Heart right ventricle (tissue), 16 donors: Measurements from ENCODE around the gene PTPRD. TPM values are rescaled to one million over a fixed set of nuclear protein-coding genes. Genes with fewer than 3 reads are reported as not detected.

Source experiments
- ATAC-seq, 8 donors: fragments of 200-7000 bp; cut with Tn5 transposase; one replicate each; pipeline ENCODE4 v1.9.1; 2020; ENCODE audit warnings: mild to moderate bottlenecking in 8 of 8, moderate library complexity in 8 of 8, moderate number of reproducible peaks in 1 of 8
- DNase-seq, 2 donors: peaks; one replicate each; pipeline ENCODE4 v3.0.0-alpha.2; 2020
- H3K27ac ChIP-seq, 10 donors: fragments of 200-600 bp; sonication (generic) in 2 of 10; one replicate each; pipeline versions ENCODE4 v1.5.0 to v1.8.0; 2020 to 2022; ENCODE audit warnings: mild to moderate bottlenecking in 3 of 10
- H3K27me3 ChIP-seq, 7 donors: fragments of 200-600 bp; one replicate each; pipeline ENCODE4 v1.8.0; 2021 to 2022; ENCODE audit warnings: mild to moderate bottlenecking in 2 of 7
- H3K36me3 ChIP-seq, 9 donors: fragments of 200-600 bp; sonication (generic) in 1 of 9; one replicate each; pipeline versions ENCODE4 v1.5.0 to v1.8.0; 2020 to 2022; ENCODE audit warnings: mild to moderate bottlenecking in 2 of 9
- H3K4me1 ChIP-seq, 9 donors: fragments of 200-600 bp; sonication (generic) in 1 of 9; one replicate each; pipeline versions ENCODE4 v1.5.0 to v1.8.0; 2020 to 2022; ENCODE audit warnings: mild to moderate bottlenecking in 4 of 9
- H3K4me3 ChIP-seq, 10 donors: fragments of 200-600 bp; sonication (generic) in 2 of 10; one replicate each; pipeline versions ENCODE4 v1.5.0 to v1.8.0; 2020 to 2022; ENCODE audit warnings: mild to moderate bottlenecking in 7 of 10, moderate library complexity in 2 of 10
- H3K9me3 ChIP-seq, 11 donors: fragments of 200-600 bp in 10 of 11; sonication (generic) in 2 of 11; one replicate each; pipeline versions ENCODE4 v1.5.0 to v1.8.0; 2013 to 2022; ENCODE audit warnings: mild to moderate bottlenecking in 2 of 11, control low read depth in 1 of 11, moderate library complexity in 1 of 11
- CTCF ChIP-seq, 9 donors: fragments of 200-600 bp; sonication (generic) in 2 of 9; IDR thresholded peaks; one replicate each; pipeline versions ENCODE4 v1.5.0 to v1.8.0; 2021 to 2022; ENCODE audit warnings: antibody characterized with exemption in 9 of 9, mild to moderate bottlenecking in 5 of 9, moderate library complexity in 1 of 9
- WGBS, 2 donors: extraction: QIAGEN DNeasy Blood & Tissue Kit; methylation state at CpG; one replicate each; pipeline ENCODE4 v1.1.7; 2013; ENCODE audit warnings: inconsistent platforms in 1 of 2; 5-methylcytosine and 5-hydroxymethylcytosine counted together
- intact Hi-C, 10 donors: fragments of 100-400 bp; cut with DNase I; formaldehyde crosslinking; loops; one replicate each; pipeline versions ENCODE4 v1.11.1 to v1.14.2; 2022
- polyA plus RNA-seq, 2 donors: library from polyadenylated mRNA; stranded (reverse); fragments of 200-250 nt; gene quantifications; one replicate each; pipeline ENCODE4 v1.2.3, GENCODE V29; 2013
- total RNA-seq, 10 donors: library from RNA; stranded (reverse); fragmentation: NEBNext Ultra II Directional in 3 of 10; extraction: Animal tissue kit (Norgen Biotek cat#: 25700) in 3 of 10; gene quantifications; one replicate each; pipeline versions ENCODE4 v1.2.1 to v1.2.4, GENCODE V29; 2021 to 2023
- donor health status: Arrhythmogenic right ventricular cardiomyopathy.
- donor health status: ischemic (EF 13 %, LVEDD 7.1; RV severe dilation, severe dysfunction).
- donor health status: healthy with polysubstance abuse.
- donor health status: DM: no; HTN: yes; CAD: no.
- donor health status: DM: no; HTN: no; CAD: no.
- donor health status: ischemic (EF 25% LVEDD 6.9; RV normal size, moderate dysfunction).
- donor health status: ischemic (EF 25% LVEDD 5.7; RV mildly dilated, moderate dysfunction).
- donor health status: healthy.
- donor health status: DM: yes; HTN: yes; CAD: no.
- donor health status: Ischemic cardiomyopathy.
- donor health status: ischemic (EF 35%, LVEDD 5.7; RV mildly dilated, moderate dysfunction).
- donor health status: nonischemic (EF 11% LVEDD 7.7; RV severe dilation, severe dysfunction).
- donor health status: DM: yes; HTN: yes; CAD: no.
- donor health status: PGD.
- donor health status: ischemic (EF 29% LVEDD 5.4; RV normal size, mild dysfunction).
- donor health status: nonischemic (EF 23%, LVEDD 6.1; RV moderate dilation, normal function).

The PTPRD gene
- total and polyA plus RNA-seq, 12 donors: 1.4 to 25.2 (median 13.0) TPM

DNA sequence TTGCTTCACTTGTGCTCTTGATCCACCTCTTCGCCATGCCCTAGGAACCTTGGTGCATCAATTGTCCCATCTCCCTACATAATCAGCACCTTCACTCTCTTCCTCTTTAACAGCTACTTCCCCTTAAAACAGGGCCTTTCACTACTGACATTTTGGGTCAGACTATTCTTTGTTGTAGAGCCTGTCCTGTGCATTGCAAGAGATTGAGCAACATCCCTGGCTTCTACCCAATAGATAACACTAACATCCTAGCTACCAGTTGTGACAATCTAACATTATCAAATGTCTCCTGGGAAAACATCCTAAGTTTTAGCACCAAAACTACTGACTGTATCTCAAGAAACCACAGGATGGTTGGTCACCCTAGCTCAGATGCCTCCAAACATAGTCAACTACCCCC, 1958.9 kb downstream of the PTPRD start:
- no peaks in the 10 kb centered on the region for H3K36me3 ChIP-seq
- 84% methylated on average over 1 of the region's 1 CpG for whole genome bisulfite sequencing, 2 donors
- ATAC-seq: no peak
- no peaks in the 10 kb centered on the region for H3K27me3 ChIP-seq
- H3K9me3 ChIP-seq: no peaks in the 10 kb centered on the region
- H3K4me3 ChIP-seq: no peak overlapping the region
- H3K27ac ChIP-seq: no peak overlapping the region
- intact Hi-C loops: no loop called here
- no peak for DNase-seq
- peaks cover 0 to 16% (median 12%) of the 10 kb centered on the region in 9 donors for H3K4me1 ChIP-seq
- no peak for TF ChIP-seq CTCF (IDR thresholded peaks at IDR 0.05)

- H3K4me1 ChIP-seq: peaks cover 0 to 23% (median 12%) of the 10 kb centered on the region in 9 donors
- no peak for DNase-seq
- no peak overlapping the region for H3K4me3 ChIP-seq
- no peak for TF ChIP-seq CTCF (IDR thresholded peaks at IDR 0.05)
- no peaks in the 10 kb centered on the region for H3K27me3 ChIP-seq
- 71 to 89% methylated on average over 2 of the region's 2 CpGs for WGBS, 2 donors
- H3K27ac ChIP-seq: no peak overlapping the region
- H3K36me3 ChIP-seq: no peaks in the 10 kb centered on the region
- H3K9me3 ChIP-seq: no peaks in the 10 kb centered on the region
- intact Hi-C loops: no loop called here
- no peak for ATAC-seq
Measured at GRCh38 chr9:8653111-8653510, 1959.7 kb downstream of the PTPRD start.

GRCh38 chr9:8652255-8652654, 1960.5 kb downstream of the PTPRD start:
- TF ChIP-seq CTCF (IDR thresholded peaks at IDR 0.05): no peak
- 42 to 46% methylated on average over 1 of the region's 1 CpG for WGBS, 2 donors

GRCh38 chr9:8651846-8652215, 1961.0 kb downstream of the PTPRD start:
- no peaks in the 10 kb centered on the region for H3K36me3 ChIP-seq
- intact Hi-C loops: no loop called here
- H3K9me3 ChIP-seq: no peaks in the 10 kb centered on the region
- no peaks in the 10 kb centered on the region for H3K27me3 ChIP-seq
- no peak for TF ChIP-seq CTCF (IDR thresholded peaks at IDR 0.05)
- peaks cover 0 to 23% (median 12%) of the 10 kb centered on the region in 9 donors for H3K4me1 ChIP-seq
- ATAC-seq: no peak
- WGBS, 2 donors: 39 to 41% methylated on average over 3 of the region's 3 CpGs
- H3K4me3 ChIP-seq: no peak overlapping the region
- no peak overlapping the region for H3K27ac ChIP-seq
- no peak for DNase-seq

More at GRCh38 chr9:8652255-8652654, 1960.5 kb downstream of the PTPRD start:
- no peaks in the 10 kb centered on the region for H3K36me3 ChIP-seq
- no peak overlapping the region for H3K4me3 ChIP-seq
- ATAC-seq: peak in 6 of 8 donors; percentile 61 to 88 (median 80)
- intact Hi-C loops: no loop called here
- peak in 1 of 2 donors; percentile 12 for DNase-seq
- H3K9me3 ChIP-seq: no peaks in the 10 kb centered on the region
- no peak overlapping the region for H3K27ac ChIP-seq
- H3K4me1 ChIP-seq: peaks cover 0 to 23% (median 12%) of the 10 kb centered on the region in 9 donors
- no peaks in the 10 kb centered on the region for H3K27me3 ChIP-seq
